Measurements from ENCODE around the gene COQ8A.

The COQ8A gene

DNA sequence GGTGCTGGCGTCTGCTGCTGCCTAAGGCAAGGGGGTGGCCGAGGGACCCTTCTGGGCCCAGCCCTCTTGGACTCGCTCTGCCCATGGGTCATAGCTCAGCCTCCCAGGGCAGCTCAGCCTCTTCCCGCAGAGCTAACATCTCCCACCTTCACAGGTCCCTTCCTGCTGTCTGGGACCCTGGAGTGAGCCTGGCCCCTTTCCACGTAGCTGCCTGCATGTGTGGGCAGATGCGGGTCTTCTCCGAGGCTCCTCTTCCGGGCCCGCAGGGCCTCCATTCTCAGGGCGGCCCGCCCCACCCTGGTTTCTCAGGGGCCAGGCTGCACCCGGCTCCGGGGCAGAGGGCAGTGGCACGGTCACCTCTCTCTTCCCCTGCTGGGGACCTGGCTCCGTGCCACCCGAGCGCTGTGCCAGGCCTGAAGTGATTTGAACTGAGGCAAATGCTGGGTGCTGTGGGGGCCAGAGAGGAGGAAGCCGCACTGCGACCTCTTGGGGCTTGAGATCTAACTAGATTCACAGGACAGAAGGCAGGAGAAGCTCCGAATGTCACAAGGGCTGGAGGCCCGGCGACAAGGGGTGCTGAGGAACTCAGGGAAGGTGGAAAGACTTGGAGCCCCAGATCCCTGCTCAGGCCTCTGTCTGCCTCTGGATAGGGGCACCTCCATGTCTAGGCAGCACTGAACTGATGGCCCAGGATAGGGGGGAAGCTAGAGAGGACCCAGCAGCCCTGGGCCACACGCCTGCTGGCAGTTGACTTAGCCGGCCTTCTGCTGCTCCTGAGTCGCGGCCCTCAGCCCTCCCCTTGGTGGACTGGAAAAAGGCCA lies 40.7 kb downstream of the COQ8A start:
- TF ChIP-seq, protein P1, sequence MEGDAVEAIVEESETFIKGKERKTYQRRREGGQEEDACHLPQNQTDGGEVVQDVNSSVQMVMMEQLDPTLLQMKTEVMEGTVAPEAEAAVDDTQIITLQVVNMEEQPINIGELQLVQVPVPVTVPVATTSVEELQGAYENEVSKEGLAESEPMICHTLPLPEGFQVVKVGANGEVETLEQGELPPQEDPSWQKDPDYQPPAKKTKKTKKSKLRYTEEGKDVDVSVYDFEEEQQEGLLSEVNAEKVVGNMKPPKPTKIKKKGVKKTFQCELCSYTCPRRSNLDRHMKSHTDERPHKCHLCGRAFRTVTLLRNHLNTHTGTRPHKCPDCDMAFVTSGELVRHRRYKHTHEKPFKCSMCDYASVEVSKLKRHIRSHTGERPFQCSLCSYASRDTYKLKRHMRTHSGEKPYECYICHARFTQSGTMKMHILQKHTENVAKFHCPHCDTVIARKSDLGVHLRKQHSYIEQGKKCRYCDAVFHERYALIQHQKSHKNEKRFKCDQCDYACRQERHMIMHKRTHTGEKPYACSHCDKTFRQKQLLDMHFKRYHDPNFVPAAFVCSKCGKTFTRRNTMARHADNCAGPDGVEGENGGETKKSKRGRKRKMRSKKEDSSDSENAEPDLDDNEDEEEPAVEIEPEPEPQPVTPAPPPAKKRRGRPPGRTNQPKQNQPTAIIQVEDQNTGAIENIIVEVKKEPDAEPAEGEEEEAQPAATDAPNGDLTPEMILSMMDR (conservative IDR thresholded peaks at IDR 0.05; ENCODE audit: low read length) = no peak
- no peak for TF ChIP-seq EZH2phosphoT487 (IDR thresholded peaks at IDR 0.05; ENCODE audit: borderline replicate concordance)
- no peaks in the 10 kb centered on the region for H3K79me2 ChIP-seq (ENCODE audit: insufficient read depth, low read length)
- H3K27me3 ChIP-seq (ENCODE audit: insufficient read depth, low read length, poor library complexity, severe bottlenecking) = no peaks in the 10 kb centered on the region
- no peak overlapping the region for H3K9ac ChIP-seq (ENCODE audit: low read depth, low read length, poor library complexity, severe bottlenecking)
- H4K20me1 ChIP-seq (ENCODE audit: insufficient read depth, low read length, poor library complexity, severe bottlenecking) = no peaks in the 10 kb centered on the region
- no peak overlapping the region for H3K4me2 ChIP-seq (ENCODE audit: low read depth, low read length, poor library complexity, severe bottlenecking)
- H3F3A ChIP-seq (ENCODE audit: low read depth) = no peaks in the 10 kb centered on the region
- H3K4me3 ChIP-seq (ENCODE audit: low read length, poor library complexity, severe bottlenecking) = no peak overlapping the region
- no peaks in the 10 kb centered on the region for H3K4me1 ChIP-seq (ENCODE audit: insufficient read depth, low read length, poor library complexity, severe bottlenecking)
- H3K36me3 ChIP-seq (ENCODE audit: insufficient read depth, low read length) = peaks cover 50% of the 10 kb centered on the region; the same call in 1 of the 2 replicates
- no peaks in the 10 kb centered on the region for H3K9me3 ChIP-seq (ENCODE audit: insufficient read depth, low read depth, low read length)
- H3K9me2 ChIP-seq (replicated peaks; ENCODE audit: low read depth, low read length) = no peaks in the 10 kb centered on the region
- no peak overlapping the region for H2AFZ ChIP-seq (ENCODE audit: low read length)

- TF ChIP-seq, protein P1 (conservative IDR thresholded peaks at IDR 0.05; ENCODE audit: low read length) = no peak
- TF ChIP-seq EZH2phosphoT487 (IDR thresholded peaks at IDR 0.05; ENCODE audit: borderline replicate concordance) = no peak
Measured at GRCh38 chr1:226981386-226981817, 41.3 kb downstream of the COQ8A start.

DNA sequence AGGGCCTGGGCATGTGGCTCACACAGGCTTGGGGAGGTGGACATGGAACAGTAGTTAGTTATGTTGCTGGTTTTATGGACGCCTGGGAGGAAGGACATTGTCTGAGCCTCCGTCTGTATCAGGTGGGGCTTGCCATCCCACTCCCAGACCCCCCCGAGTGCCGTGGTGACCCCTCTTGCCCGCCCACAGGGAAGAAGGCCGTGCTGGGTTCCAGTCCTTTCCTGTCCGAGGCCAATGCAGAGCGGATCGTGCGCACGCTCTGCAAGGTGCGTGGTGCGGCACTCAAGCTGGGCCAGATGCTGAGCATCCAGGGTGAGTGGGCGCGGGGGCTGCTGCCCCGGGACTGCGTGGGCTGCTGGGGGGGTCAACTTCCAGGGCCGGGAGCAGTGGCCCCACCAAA lies 41.7 kb downstream of the COQ8A start:
- H3K36me3 ChIP-seq (ENCODE audit: insufficient read depth, low read length) = peaks cover 61% of the 10 kb centered on the region; the same call in 1 of the 2 replicates
- no peak overlapping the region for H3K4me3 ChIP-seq (ENCODE audit: low read length, poor library complexity, severe bottlenecking)
- H2AFZ ChIP-seq (ENCODE audit: low read length) = no peak overlapping the region
- H3K79me2 ChIP-seq (ENCODE audit: insufficient read depth, low read length) = no peaks in the 10 kb centered on the region
- no peaks in the 10 kb centered on the region for H4K20me1 ChIP-seq (ENCODE audit: insufficient read depth, low read length, poor library complexity, severe bottlenecking)
- no peaks in the 10 kb centered on the region for H3K9me2 ChIP-seq (replicated peaks; ENCODE audit: low read depth, low read length)
- no peaks in the 10 kb centered on the region for H3K27me3 ChIP-seq (ENCODE audit: insufficient read depth, low read length, poor library complexity, severe bottlenecking)
- no peak overlapping the region for H3K4me2 ChIP-seq (ENCODE audit: low read depth, low read length, poor library complexity, severe bottlenecking)
- no peaks in the 10 kb centered on the region for H3K4me1 ChIP-seq (ENCODE audit: insufficient read depth, low read length, poor library complexity, severe bottlenecking)
- H3K9me3 ChIP-seq (ENCODE audit: insufficient read depth, low read depth, low read length) = no peaks in the 10 kb centered on the region
- TF ChIP-seq EZH2phosphoT487 (IDR thresholded peaks at IDR 0.05; ENCODE audit: borderline replicate concordance) = no peak
- TF ChIP-seq, protein P1 (conservative IDR thresholded peaks at IDR 0.05; ENCODE audit: low read length) = no peak
- no peak overlapping the region for H3K9ac ChIP-seq (ENCODE audit: low read depth, low read length, poor library complexity, severe bottlenecking)
- no peaks in the 10 kb centered on the region for H3F3A ChIP-seq (ENCODE audit: low read depth)

More at GRCh38 chr1:226981386-226981817, 41.3 kb downstream of the COQ8A start:
- Histone ChIP-seq H3K4me1 (ENCODE audit: insufficient read depth, low read length, poor library complexity, severe bottlenecking) (no peaks in the 10 kb centered on the region), H3K36me3 (ENCODE audit: insufficient read depth, low read length) (peaks cover 56% of the 10 kb centered on the region; the same call in 1 of the 2 replicates), H3K27me3 (ENCODE audit: insufficient read depth, low read length, poor library complexity, severe bottlenecking) (no peaks in the 10 kb centered on the region), H3K9me2 (replicated peaks; ENCODE audit: low read depth, low read length) (no peaks in the 10 kb centered on the region), H3K9ac (ENCODE audit: low read depth, low read length, poor library complexity, severe bottlenecking) (no peak overlapping the region), H4K20me1 (ENCODE audit: insufficient read depth, low read length, poor library complexity, severe bottlenecking) (no peaks in the 10 kb centered on the region), H2AFZ (ENCODE audit: low read length) (no peak overlapping the region), H3F3A (ENCODE audit: low read depth) (no peaks in the 10 kb centered on the region), H3K9me3 (ENCODE audit: insufficient read depth, low read depth, low read length) (no peaks in the 10 kb centered on the region), H3K4me2 (ENCODE audit: low read depth, low read length, poor library complexity, severe bottlenecking) (no peak overlapping the region), H3K4me3 (ENCODE audit: low read length, poor library complexity, severe bottlenecking) (no peak overlapping the region), H3K79me2 (ENCODE audit: insufficient read depth, low read length) (no peaks in the 10 kb centered on the region)
